C4-2B (cell line): ENCODE results near the gene KCNQ5.
A peak's percentile ranks its signal among the peaks of the same experiment; 100 is the strongest.

Experiments used
- H3K27ac ChIP-seq: fragments of 450-650 bp; 2 replicates; pipeline ENCODE4 v1.5.1; 2017
- CTCF ChIP-seq: fragments of 450-650 bp; conservative IDR thresholded peaks from 2 replicates; pipeline ENCODE4 v1.5.1; 2017; ENCODE audit warnings: mild to moderate bottlenecking
- ZFX ChIP-seq: fragments of 450-650 bp; IDR thresholded peaks from 2 replicates; pipeline ENCODE4 v1.6.1; 2017

KCNQ5 gene

GRCh38 chr6:72953971-72954381 lies 332.1 kb downstream of the KCNQ5 start:
- no peak overlapping the region for H3K27ac ChIP-seq
- TF ChIP-seq ZFX, result no peak
- TF ChIP-seq CTCF, result no peak

- no peak for TF ChIP-seq ZFX
- no peak for TF ChIP-seq CTCF
- H3K27ac ChIP-seq, result no peak overlapping the region
These were observed 332.9 kb downstream of the KCNQ5 start for GRCh38 chr6:72954716-72955115.

GRCh38 chr6:72955666-72956065 lies 333.8 kb downstream of the KCNQ5 start:
- no peak for TF ChIP-seq ZFX
- no peak for TF ChIP-seq CTCF
- no peak overlapping the region for H3K27ac ChIP-seq

- H3K27ac ChIP-seq, result no peak overlapping the region
- TF ChIP-seq ZFX (no peak), CTCF (no peak)
These were observed 334.4 kb downstream of the KCNQ5 start for GRCh38 chr6:72956272-72956671.

- H3K27ac ChIP-seq, result no peak overlapping the region
- no peak for TF ChIP-seq CTCF
- TF ChIP-seq ZFX, result no peak
These were observed 338.0 kb downstream of the KCNQ5 start for GRCh38 chr6:72959821-72960220.

GRCh38 chr6:72963946-72964345 lies 342.1 kb downstream of the KCNQ5 start:
- no peak for TF ChIP-seq ZFX
- TF ChIP-seq CTCF, result peak; percentile 19; the same call in 1 of the 2 replicates

GRCh38 chr6:72966628-72967280 lies 344.9 kb downstream of the KCNQ5 start:
- TF ChIP-seq ZFX (no peak), CTCF (no peak)

More at GRCh38 chr6:72963946-72964345, 342.1 kb downstream of the KCNQ5 start:
- H3K27ac ChIP-seq, result no peak overlapping the region

More at GRCh38 chr6:72966628-72967280, 344.9 kb downstream of the KCNQ5 start:
- no peak overlapping the region for H3K27ac ChIP-seq
